Skeletal muscle cell (primary cell): ENCODE data around the gene CACNA2D3.

Experiments used
- DNase-seq: peaks from one replicate; pipeline ENCODE4 v3.0.0-alpha.2; 2010; ENCODE audit warnings: low read depth
- H3K4me3 ChIP-seq: 2 replicates; pipeline ENCODE4 v1.5.1; 2011; ENCODE audit warnings: low read depth, mild to moderate bottlenecking, control low read depth, low read length, moderate library complexity

Gene CACNA2D3

DNA sequence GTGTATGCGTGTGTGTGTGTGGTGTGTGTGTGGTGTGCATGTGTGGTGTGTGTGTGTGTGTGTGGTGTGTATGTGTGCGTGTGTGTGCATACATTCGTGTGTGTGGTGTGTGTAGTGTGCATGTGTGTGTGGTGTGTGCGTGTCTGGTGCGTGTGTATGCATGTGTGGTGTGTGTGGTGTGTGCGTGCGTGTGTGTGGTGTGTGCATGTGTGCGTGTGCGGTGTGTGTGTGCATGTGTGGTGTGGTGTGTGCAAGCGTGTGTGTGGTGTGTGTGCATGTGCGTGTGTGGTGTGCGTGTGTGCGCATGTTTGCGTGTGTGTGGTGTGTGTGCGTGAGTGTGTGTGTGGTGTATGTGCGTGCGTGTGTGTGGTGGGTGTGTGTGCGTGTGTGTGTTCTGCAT lies 595.2 kb downstream of the CACNA2D3 start:
- DNase-seq = no peak
- H3K4me3 ChIP-seq = no peak overlapping the region

DNA sequence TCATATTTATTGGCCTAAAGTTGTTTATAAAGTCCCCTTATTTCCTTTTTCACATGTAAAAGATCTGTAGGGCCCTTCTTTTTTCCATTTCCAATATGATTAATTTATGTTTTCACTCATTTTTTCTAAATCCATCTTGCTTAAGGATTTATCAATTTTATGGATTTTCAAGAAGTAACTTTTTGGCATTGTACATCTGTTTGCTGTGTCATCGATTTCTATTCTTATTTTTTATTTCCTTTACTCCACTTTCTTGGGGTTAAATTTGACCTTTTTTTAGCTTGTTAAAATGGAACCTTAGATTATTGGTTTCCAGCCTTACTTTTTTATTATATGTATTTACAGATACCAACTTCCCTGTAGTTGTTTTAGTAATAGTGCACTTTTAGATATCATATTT lies 597.6 kb downstream of the CACNA2D3 start:
- no peak overlapping the region for H3K4me3 ChIP-seq

DNA sequence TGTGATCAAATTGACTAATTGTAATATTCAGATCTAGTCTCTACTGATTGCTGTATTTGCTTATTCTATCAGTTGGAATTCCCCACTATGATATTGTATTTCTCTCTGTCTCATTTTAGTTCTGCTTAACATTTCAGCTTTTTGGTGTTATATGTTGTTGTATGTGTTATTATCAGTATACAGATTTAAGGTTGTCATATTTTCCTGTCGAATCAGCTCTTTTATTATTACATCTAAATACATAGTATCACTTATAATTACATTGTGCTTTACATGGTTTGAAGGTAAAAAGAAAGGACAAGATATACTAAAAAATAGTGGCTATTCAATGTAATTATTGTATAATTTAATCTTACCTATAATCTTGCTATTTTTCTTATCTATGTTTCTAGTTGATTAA lies 598.3 kb downstream of the CACNA2D3 start:
- no peak overlapping the region for H3K4me3 ChIP-seq
- DNase-seq = no peak

More for the DNA sequence above, 597.6 kb downstream of the CACNA2D3 start:
- DNase-seq = no peak

GRCh38 chr3:54731732-54732445 lies 609.5 kb downstream of the CACNA2D3 start:
- DNase-seq = no peak
- no peak overlapping the region for H3K4me3 ChIP-seq

- no peak for DNase-seq
- H3K4me3 ChIP-seq = no peak overlapping the region
Measured at GRCh38 chr3:54733106-54734006, 611.0 kb downstream of the CACNA2D3 start.

DNA sequence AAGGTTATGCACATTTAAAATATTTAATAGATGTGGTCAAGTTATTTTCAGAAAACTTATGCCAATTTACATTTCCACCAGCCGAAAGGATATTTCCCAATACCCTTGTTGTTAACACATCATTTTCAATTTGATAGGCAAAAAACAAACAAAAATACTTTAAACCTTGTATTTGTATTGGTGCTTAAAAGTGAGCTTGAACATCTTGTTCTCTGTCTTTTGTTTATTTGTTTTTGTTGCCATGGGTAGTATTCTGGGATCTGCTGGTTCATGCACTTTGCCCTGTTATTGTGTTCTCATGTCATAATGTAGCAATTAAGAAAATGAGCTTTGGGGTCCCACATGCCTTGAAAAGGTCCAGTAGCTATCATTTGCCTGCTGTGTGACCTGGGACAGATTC lies 614.1 kb downstream of the CACNA2D3 start:
- H3K4me3 ChIP-seq = no peak overlapping the region
- no peak for DNase-seq

DNA sequence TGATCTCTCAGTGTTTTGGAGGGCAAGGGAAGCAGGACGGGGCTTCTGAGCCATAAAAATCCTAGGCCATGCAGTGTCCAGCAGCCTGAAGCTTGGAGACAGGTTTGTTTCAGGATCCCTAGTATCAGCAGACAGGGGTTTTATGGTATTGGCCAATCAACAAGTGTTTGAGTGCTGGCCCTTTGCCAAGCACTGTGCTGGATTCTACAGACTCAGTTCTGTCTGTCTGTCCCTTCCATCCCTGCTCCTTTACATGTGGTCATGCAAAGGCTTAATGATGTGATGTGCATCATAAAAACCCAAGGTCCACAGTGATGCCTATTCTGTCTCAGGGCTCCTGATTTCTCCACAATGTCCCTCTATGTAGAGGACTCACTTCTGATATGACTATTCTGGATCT lies 621.4 kb downstream of the CACNA2D3 start:
- H3K4me3 ChIP-seq = no peak overlapping the region
- no peak for DNase-seq

- no peak overlapping the region for H3K4me3 ChIP-seq
- no peak for DNase-seq
Measured at GRCh38 chr3:54744291-54744690, 621.9 kb downstream of the CACNA2D3 start.

DNA sequence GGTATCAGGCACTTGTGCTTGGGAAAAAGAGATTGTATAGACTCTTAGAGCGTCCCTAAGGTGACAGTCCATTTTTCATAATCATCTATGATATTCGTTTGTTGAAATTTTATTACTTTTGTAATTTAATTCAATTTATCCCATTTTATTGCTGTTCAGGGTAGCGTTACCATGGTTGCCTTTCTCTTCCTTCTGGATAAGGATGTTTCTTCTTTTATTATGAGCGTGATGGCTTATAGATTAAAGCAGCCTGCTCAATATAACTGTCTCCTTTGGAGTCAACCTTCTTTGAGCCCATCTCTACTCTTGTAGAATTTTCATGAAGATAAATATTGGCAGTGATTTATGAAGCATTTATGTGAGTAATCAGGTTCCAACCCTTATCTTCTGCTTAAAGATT lies 623.5 kb downstream of the CACNA2D3 start:
- H3K4me3 ChIP-seq = no peak overlapping the region
- no peak for DNase-seq

GRCh38 chr3:54746722-54747121 lies 624.4 kb downstream of the CACNA2D3 start:
- no peak overlapping the region for H3K4me3 ChIP-seq
- DNase-seq = no peak

GRCh38 chr3:54755756-54756155 lies 633.4 kb downstream of the CACNA2D3 start:
- no peak for DNase-seq
- H3K4me3 ChIP-seq = no peak overlapping the region

DNA sequence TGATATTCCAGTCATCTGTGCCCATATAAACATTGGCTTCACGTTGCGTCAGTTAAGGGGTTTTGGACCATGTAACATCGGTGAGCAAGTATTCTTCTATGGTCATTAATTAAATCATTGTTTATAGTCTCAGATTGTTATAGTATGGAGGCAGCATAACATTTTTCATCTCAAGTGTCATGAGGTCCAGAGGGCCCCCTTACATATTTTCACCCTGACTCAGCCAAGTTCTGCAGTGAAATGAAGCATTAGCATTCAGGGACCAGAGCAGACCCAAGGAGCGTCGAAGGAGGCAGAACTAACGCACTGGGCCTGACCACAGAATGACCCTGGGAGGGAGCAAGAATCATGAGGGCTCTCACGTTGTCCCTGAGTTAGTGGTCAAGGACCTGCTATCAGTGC lies 634.0 kb downstream of the CACNA2D3 start:
- peak; percentile 62 for DNase-seq
- H3K4me3 ChIP-seq = no peak overlapping the region

DNA sequence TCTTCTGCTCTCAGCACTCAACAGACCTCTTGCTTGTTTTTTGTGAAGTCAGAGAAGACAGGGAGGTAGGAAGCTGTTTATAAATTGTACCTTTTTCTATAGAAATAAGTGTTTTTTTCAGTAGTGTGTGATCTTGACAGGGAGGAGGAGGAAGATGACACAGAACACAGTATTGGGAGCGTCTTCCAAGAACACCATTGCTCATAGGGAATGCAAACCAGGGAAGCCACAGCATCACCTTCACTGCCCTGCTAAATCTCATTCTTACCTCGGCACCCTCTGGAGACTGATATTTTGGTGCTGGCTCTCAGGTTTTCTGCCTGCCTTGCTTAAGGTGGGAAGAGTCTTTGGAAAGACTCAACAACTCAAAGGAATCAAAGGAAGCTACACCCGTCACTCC lies 636.1 kb downstream of the CACNA2D3 start:
- H3K4me3 ChIP-seq = no peak overlapping the region
- DNase-seq = no peak

DNA sequence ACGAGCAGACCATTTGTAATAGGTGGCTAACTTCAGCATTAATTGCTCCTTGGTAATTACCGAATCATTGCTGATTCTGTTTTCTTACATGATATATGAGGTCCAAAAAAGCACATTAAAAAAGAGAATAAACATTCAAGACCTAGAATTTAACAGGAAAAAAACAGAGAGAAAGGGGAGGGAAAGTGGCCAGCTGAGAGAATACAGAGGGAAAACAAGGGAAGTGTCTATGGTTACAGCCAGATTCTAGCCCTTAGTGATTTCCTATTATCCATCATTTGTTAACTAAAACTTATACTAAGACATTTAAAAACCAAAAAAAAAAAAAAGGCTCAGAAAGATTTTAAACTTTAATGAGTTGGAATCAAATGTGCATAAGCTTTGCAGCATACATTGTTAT lies 636.8 kb downstream of the CACNA2D3 start:
- no peak overlapping the region for H3K4me3 ChIP-seq
- DNase-seq = no peak

DNA sequence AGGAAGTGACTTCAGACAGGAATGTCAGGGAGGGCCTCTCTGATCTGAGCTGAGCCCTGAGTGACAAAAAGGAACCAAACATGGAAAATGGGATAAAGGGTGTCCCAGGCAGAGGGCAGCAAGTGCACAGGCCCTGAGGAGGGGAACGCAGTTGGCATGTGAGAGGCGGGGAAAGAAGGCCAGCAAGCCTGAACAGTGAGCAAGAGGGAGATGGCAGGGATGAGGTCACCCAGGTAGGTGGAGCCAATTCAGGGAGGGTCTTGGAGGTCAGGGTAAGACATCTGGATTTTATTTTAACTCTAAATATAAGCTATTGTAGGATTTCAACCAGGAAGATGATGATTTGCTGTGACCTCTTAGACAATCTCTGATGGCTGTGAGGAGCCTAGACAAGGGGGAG lies 637.8 kb downstream of the CACNA2D3 start:
- no peak for DNase-seq

DNA sequence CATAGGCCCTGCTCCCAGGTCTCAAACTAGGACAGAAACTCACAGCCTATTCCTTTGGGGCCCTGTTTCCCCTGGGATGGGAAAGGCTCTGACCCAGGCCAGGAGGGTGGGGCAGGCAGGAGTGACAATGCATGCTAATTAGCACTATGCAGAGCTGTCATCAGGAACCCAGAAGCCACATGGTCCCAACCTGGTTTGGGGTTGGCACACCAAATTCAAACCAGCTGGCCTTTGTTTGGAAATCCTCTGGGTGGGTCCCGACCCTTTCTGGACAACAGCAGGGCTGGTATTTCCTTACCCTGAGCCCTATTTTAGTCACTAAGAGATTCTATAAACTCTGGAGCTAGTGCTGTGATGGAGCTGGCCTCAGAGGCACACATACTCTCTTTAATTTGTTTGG lies 639.3 kb downstream of the CACNA2D3 start:
- no peak overlapping the region for H3K4me3 ChIP-seq
- no peak for DNase-seq

More for the DNA sequence above, 637.8 kb downstream of the CACNA2D3 start:
- no peak overlapping the region for H3K4me3 ChIP-seq

- no peak for DNase-seq
- no peak overlapping the region for H3K4me3 ChIP-seq
Measured at GRCh38 chr3:54764911-54765310, 642.6 kb downstream of the CACNA2D3 start.

GRCh38 chr3:54771050-54771449 lies 648.7 kb downstream of the CACNA2D3 start:
- DNase-seq = no peak
- H3K4me3 ChIP-seq = no peak overlapping the region

DNA sequence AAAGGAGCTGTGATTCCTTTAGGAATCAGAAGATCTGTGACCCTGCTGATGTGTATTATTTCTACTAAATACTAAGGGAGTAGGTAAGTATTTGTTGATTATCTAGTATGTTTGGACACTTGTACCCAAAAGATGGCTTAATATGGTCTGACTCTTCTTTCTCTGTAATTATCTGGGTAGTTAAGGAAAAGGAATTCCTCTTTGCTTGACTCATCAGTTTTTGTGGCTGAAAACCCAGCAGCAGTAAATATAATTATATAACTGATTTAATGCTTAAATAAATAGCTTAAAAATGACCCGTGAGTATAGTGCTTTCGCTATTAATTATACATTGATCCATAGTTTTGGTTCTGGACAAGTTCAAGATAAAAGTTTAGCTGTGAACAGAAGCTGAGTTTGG lies 649.7 kb downstream of the CACNA2D3 start:
- H3K4me3 ChIP-seq = no peak overlapping the region
- DNase-seq = no peak

DNA sequence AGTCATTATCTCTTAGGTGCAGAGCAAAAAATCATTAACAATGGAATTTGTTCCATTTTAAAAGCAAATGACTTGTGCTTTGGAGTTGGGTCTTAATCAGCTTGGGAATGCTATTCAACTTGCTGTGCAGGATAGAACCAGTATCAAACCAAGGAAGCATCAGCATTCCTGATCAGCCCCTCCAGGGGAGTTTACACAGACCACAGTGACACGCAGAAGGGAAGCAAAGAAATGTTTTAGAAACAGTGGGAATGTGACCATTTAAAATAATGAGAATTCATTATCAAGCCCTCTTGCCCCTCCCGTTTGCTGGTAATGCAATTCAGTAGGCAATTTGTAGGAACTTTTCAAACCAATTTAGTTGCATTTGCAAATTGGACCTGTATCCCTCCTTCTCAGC lies 650.4 kb downstream of the CACNA2D3 start:
- DNase-seq = no peak

GRCh38 chr3:54773271-54773670 lies 650.9 kb downstream of the CACNA2D3 start:
- no peak overlapping the region for H3K4me3 ChIP-seq
- DNase-seq = no peak

More for the DNA sequence above, 650.4 kb downstream of the CACNA2D3 start:
- H3K4me3 ChIP-seq = no peak overlapping the region
